ENCODE data around the gene DRICH1. TPM values are rescaled to one million over a fixed set of nuclear protein-coding genes. Genes with fewer than 3 reads are reported as not detected.
"Not testable (repeated sequence)": the region's sequence is repeated elsewhere in the genome, so short reads cannot be mapped to it uniquely, and the experiment has no call there.

Gene DRICH1
- total RNA-seq, 1 donor from 2014 or later = not detected

DNA sequence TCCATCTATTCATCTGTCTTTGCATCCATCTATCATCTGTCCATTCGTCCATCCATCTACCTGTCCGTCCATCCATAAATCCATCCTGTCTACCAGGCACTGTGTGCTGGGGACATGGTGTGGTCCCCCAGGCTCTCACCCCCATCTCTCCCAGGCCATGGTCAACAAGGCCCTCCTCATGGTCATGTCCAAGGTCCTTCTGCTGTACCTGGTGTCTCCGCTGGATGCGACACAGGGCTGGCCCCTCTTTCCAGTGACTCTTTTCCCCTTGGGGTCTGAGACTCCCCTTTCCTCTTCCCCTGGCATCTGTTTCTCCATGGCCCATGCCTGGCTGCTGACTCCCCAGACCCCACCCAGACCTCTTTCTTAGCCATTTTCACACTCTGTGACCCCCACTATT lies 56.5 kb downstream of the DRICH1 start:
- Mint-ChIP-seq H3K36me3 (ENCODE audit: low read depth, unreplicated experiment) (peaks cover 6% of the 10 kb centered on the region), H3K27ac (ENCODE audit: unreplicated experiment) (no peak overlapping the region), H3K4me1 (ENCODE audit: unreplicated experiment) (no peaks in the 10 kb centered on the region), H3K4me3 (ENCODE audit: unreplicated experiment) (no peak overlapping the region), H3K27me3 (ENCODE audit: unreplicated experiment) (peaks cover 2% of the 10 kb centered on the region), H3K9me3 (ENCODE audit: unreplicated experiment) (no peaks in the 10 kb centered on the region)
- TF ChIP-seq, protein P1, sequence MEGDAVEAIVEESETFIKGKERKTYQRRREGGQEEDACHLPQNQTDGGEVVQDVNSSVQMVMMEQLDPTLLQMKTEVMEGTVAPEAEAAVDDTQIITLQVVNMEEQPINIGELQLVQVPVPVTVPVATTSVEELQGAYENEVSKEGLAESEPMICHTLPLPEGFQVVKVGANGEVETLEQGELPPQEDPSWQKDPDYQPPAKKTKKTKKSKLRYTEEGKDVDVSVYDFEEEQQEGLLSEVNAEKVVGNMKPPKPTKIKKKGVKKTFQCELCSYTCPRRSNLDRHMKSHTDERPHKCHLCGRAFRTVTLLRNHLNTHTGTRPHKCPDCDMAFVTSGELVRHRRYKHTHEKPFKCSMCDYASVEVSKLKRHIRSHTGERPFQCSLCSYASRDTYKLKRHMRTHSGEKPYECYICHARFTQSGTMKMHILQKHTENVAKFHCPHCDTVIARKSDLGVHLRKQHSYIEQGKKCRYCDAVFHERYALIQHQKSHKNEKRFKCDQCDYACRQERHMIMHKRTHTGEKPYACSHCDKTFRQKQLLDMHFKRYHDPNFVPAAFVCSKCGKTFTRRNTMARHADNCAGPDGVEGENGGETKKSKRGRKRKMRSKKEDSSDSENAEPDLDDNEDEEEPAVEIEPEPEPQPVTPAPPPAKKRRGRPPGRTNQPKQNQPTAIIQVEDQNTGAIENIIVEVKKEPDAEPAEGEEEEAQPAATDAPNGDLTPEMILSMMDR (IDR thresholded peaks at IDR 0.05; ENCODE audit: unreplicated experiment) = no peak
- DNase-seq (ENCODE audit: low spot score) = no peak

DNA sequence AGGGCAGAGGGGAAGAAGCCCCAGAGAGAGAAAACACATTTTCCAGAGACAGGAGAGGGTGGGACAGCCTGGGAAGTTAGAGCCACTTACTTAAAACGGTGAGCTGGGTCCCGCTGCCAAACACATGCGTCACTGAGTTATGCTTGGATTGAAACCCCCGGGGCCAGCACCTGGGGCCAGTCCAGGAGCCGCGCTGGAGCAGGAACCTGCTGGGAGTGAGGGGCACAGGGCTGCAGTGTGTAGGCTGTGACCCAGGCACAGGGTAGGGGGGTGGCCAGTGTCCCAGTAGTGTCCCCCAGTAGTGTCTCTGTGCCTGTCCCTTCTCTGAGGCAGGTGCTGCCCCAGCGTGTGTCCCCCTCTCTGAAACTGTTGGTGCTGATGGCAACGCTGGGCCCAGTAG lies 57.2 kb downstream of the DRICH1 start:
- Mint-ChIP-seq H3K27me3 (ENCODE audit: unreplicated experiment) (peaks cover 2% of the 10 kb centered on the region), H3K4me3 (ENCODE audit: unreplicated experiment) (no peak overlapping the region), H3K9me3 (ENCODE audit: unreplicated experiment) (no peaks in the 10 kb centered on the region), H3K36me3 (ENCODE audit: low read depth, unreplicated experiment) (peaks cover 6% of the 10 kb centered on the region), H3K4me1 (ENCODE audit: unreplicated experiment) (no peaks in the 10 kb centered on the region), H3K27ac (ENCODE audit: unreplicated experiment) (no peak overlapping the region)
- TF ChIP-seq, protein P1 (IDR thresholded peaks at IDR 0.05; ENCODE audit: unreplicated experiment) = no peak
- no peak for DNase-seq (ENCODE audit: low spot score)

DNA sequence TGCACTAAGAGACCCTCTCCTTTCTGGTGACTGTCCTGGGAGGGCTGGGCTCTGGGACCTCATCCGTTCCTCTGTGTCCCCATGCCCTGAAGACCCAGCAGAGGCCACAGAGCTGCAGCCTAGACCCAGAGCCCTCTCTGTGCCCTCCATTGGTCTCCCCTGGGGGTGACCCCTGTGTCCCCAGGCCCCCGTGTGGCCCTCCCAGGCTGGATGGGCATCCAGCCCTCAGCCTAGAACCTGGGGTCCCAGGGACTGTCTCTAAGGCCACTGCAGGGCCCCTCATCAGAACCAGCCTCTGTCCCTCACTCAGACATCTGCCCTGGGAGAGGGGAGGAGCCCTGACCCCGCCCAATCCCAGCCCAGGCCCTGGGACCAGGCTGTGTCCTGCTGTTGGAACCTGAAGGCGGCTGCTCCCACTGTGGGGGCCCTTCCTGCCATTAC lies 57.7 kb downstream of the DRICH1 start:
- no peak for DNase-seq (ENCODE audit: low spot score)
- Mint-ChIP-seq H3K4me1 (ENCODE audit: unreplicated experiment) (no peaks in the 10 kb centered on the region), H3K9me3 (ENCODE audit: unreplicated experiment) (no peaks in the 10 kb centered on the region), H3K27me3 (ENCODE audit: unreplicated experiment) (peaks cover 2% of the 10 kb centered on the region), H3K4me3 (ENCODE audit: unreplicated experiment) (no peak overlapping the region), H3K27ac (ENCODE audit: unreplicated experiment) (no peak overlapping the region), H3K36me3 (ENCODE audit: low read depth, unreplicated experiment) (peaks cover 6% of the 10 kb centered on the region)
- TF ChIP-seq, protein P1 (IDR thresholded peaks at IDR 0.05; ENCODE audit: unreplicated experiment) = no peak

DNA sequence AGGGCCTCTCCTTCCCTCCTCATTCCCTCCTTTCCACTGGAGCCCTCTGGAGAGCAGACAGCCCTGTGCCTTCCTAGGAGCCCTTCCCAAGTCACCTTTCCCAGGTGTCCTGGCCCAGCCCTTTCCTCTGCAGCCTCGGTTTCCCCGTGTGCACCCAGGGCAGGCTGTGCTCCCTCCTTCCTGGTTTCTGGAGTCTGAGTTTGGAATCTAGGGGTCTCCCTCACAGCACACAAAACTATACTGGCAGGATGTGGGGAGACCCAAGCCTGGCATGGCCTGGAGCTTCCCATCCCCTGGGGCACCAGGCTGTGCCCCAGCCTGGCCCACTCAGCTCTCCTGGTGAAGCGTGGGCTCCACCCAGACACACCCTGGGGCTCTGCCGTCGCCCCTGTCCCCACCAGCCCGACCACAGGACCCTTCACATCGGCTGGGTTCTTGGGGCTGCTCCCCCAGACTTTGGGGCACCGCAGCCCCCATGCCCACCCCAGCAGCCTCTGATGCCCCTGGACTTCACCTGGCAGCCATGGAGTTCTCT lies 58.4 kb downstream of the DRICH1 start:
- H3K9me3 Mint-ChIP-seq (ENCODE audit: unreplicated experiment); H3K27ac Mint-ChIP-seq (ENCODE audit: unreplicated experiment); H3K4me3 Mint-ChIP-seq (ENCODE audit: unreplicated experiment); H3K4me1 Mint-ChIP-seq (ENCODE audit: unreplicated experiment); DNase-seq (ENCODE audit: low spot score); H3K36me3 Mint-ChIP-seq (ENCODE audit: low read depth, unreplicated experiment); H3K27me3 Mint-ChIP-seq (ENCODE audit: unreplicated experiment): not testable (repeated sequence)

DNA sequence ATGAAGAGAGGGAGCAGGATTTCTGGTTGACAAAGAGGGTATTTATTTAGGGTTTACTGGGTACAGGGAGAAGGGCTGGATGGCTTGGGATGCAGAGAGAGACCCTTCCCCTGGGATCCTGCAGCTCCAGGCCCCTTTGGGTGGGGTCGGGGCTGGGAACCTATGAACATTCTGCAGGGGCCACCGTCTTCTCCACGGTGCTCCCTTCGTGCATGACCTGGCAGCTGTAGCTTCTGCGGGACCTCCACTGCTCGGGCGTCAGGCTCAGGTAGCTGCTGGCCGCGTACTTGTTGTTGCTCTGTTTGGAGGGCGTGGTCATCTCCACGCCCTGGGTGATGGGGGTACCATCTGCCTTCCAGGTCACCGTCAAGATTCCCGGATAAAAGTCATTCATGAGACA lies 59.0 kb downstream of the DRICH1 start:
- H3K4me1 Mint-ChIP-seq (ENCODE audit: unreplicated experiment); DNase-seq (ENCODE audit: low spot score); H3K27ac Mint-ChIP-seq (ENCODE audit: unreplicated experiment); H3K4me3 Mint-ChIP-seq (ENCODE audit: unreplicated experiment); H3K27me3 Mint-ChIP-seq (ENCODE audit: unreplicated experiment); H3K9me3 Mint-ChIP-seq (ENCODE audit: unreplicated experiment); H3K36me3 Mint-ChIP-seq (ENCODE audit: low read depth, unreplicated experiment): not testable (repeated sequence)

DNA sequence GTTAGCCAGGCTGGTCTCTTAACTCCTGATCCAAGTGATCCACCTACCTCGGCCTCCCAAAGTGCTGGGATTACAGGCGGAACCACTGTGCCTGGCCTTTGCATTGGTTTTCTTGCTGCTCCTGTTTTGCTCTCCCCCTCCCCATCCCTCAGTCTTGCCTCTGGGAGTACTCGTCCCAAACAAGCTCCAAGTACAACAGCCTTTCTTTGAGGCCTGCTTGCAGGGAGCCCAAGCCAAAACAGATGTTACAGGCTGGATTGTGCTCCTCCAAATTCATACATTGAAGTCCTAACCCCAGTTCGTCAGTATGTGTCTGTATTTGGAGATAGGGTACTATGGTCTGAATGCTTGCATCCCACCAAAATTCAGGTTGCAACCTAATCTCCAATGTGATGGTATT lies 60.6 kb downstream of the DRICH1 start:
- Mint-ChIP-seq H3K9me3 (ENCODE audit: unreplicated experiment) (no peaks in the 10 kb centered on the region), H3K27ac (ENCODE audit: unreplicated experiment) (no peak overlapping the region), H3K4me1 (ENCODE audit: unreplicated experiment) (no peaks in the 10 kb centered on the region), H3K27me3 (ENCODE audit: unreplicated experiment) (peaks cover 8% of the 10 kb centered on the region), H3K4me3 (ENCODE audit: unreplicated experiment) (no peak overlapping the region), H3K36me3 (ENCODE audit: low read depth, unreplicated experiment) (peaks cover 6% of the 10 kb centered on the region)
- TF ChIP-seq, protein P1 (IDR thresholded peaks at IDR 0.05; ENCODE audit: unreplicated experiment) = no peak
- DNase-seq (ENCODE audit: low spot score) = no peak

All from endothelial cell (in vitro differentiated cells).